ENCODE data around the gene SLCO1A2. TPM values are rescaled to one million over a fixed set of nuclear protein-coding genes. Genes with fewer than 3 reads are reported as not detected.

Gene SLCO1A2
- total RNA-seq, 4 donors from 2014 or later: 0.22 TPM; not detected in 3

- H3K36me3 ChIP-seq: no peaks in the 10 kb centered on the region
- no peaks in the 10 kb centered on the region for H3K4me1 ChIP-seq
- no peaks in the 10 kb centered on the region for H3K9me3 ChIP-seq
- no peak for DNase-seq (ENCODE audit: low spot score in 2 of 2)
- 70 to 71% methylated on average over 5 of the region's 5 CpGs for WGBS, 2 donors
- H3K27me3 ChIP-seq: no peaks in the 10 kb centered on the region
- H3K27ac ChIP-seq: no peak overlapping the region
- H3K4me3 ChIP-seq: no peak overlapping the region
- TF ChIP-seq CTCF (IDR thresholded peaks at IDR 0.05) (no peak), EP300 (IDR thresholded peaks at IDR 0.05) (no peak), POLR2A (IDR thresholded peaks at IDR 0.05) (no peak)
These were observed 82.6 kb downstream of the SLCO1A2 start for GRCh38 chr12:21252070-21252469.

- Histone ChIP-seq H3K4me1 (no peaks in the 10 kb centered on the region), H3K36me3 (no peaks in the 10 kb centered on the region), H3K4me3 (no peak overlapping the region), H3K27me3 (no peaks in the 10 kb centered on the region), H3K9me3 (no peaks in the 10 kb centered on the region), H3K27ac (no peak overlapping the region)
- TF ChIP-seq CTCF (IDR thresholded peaks at IDR 0.05): no peak
- TF ChIP-seq POLR2A (IDR thresholded peaks at IDR 0.05): no peak
- no peak for TF ChIP-seq EP300 (IDR thresholded peaks at IDR 0.05)
- no peak for DNase-seq (ENCODE audit: low spot score in 2 of 2)
- 73 to 86% methylated on average over 1 of the region's 1 CpG for WGBS, 2 donors
These were observed 86.0 kb downstream of the SLCO1A2 start for GRCh38 chr12:21248679-21249078.

- Histone ChIP-seq H3K36me3 (no peaks in the 10 kb centered on the region), H3K9me3 (no peaks in the 10 kb centered on the region), H3K4me1 (no peaks in the 10 kb centered on the region), H3K27ac (no peak overlapping the region), H3K4me3 (no peak overlapping the region), H3K27me3 (no peaks in the 10 kb centered on the region)
- no peak for DNase-seq (ENCODE audit: low spot score in 2 of 2)
- TF ChIP-seq CTCF (IDR thresholded peaks at IDR 0.05) (no peak), EP300 (IDR thresholded peaks at IDR 0.05) (no peak), POLR2A (IDR thresholded peaks at IDR 0.05) (no peak)
- 72 to 75% methylated on average over 4 of the region's 4 CpGs for WGBS, 2 donors
These were observed 94.9 kb downstream of the SLCO1A2 start for GRCh38 chr12:21239866-21240265.

- no peak for TF ChIP-seq CTCF (IDR thresholded peaks at IDR 0.05)
- no peak for TF ChIP-seq EP300 (IDR thresholded peaks at IDR 0.05)
- no peak for TF ChIP-seq POLR2A (IDR thresholded peaks at IDR 0.05)
- H3K36me3 ChIP-seq: no peaks in the 10 kb centered on the region
- WGBS, 2 donors: 79 to 83% methylated on average over 5 of the region's 5 CpGs
- no peaks in the 10 kb centered on the region for H3K27me3 ChIP-seq
- H3K4me3 ChIP-seq: no peak overlapping the region
- H3K4me1 ChIP-seq: no peaks in the 10 kb centered on the region
- H3K9me3 ChIP-seq: no peaks in the 10 kb centered on the region
- DNase-seq (ENCODE audit: low spot score in 2 of 2): no peak
- H3K27ac ChIP-seq: no peak overlapping the region
These were observed 100.3 kb downstream of the SLCO1A2 start for GRCh38 chr12:21234395-21234794.

GRCh38 chr12:21223930-21224329 is 110.8 kb downstream of the SLCO1A2 start:
- Histone ChIP-seq H3K9me3 (no peaks in the 10 kb centered on the region), H3K27me3 (no peaks in the 10 kb centered on the region), H3K4me1 (no peaks in the 10 kb centered on the region), H3K36me3 (no peaks in the 10 kb centered on the region), H3K4me3 (no peak overlapping the region), H3K27ac (no peak overlapping the region)
- no peak for DNase-seq (ENCODE audit: low spot score in 2 of 2)
- TF ChIP-seq EP300 (IDR thresholded peaks at IDR 0.05): no peak
- no peak for TF ChIP-seq CTCF (IDR thresholded peaks at IDR 0.05)
- no peak for TF ChIP-seq POLR2A (IDR thresholded peaks at IDR 0.05)

Data from tibial nerve (tissue), 4 donors.